CD4-positive, alpha-beta T cell treated with Interleukin-12 subunit alpha and Interleukin-12 subunit beta, for 1 hour (primary cell): ENCODE measurements around the gene SLC49A3.
"Not testable (repeated sequence)": the region's sequence is repeated elsewhere in the genome, so short reads cannot be mapped to it uniquely, and the experiment has no call there.

Source experiments
- DNase-seq: peaks from one replicate; pipeline ENCODE4 v3.0.0-alpha.2; 2020

The SLC49A3 gene

DNA sequence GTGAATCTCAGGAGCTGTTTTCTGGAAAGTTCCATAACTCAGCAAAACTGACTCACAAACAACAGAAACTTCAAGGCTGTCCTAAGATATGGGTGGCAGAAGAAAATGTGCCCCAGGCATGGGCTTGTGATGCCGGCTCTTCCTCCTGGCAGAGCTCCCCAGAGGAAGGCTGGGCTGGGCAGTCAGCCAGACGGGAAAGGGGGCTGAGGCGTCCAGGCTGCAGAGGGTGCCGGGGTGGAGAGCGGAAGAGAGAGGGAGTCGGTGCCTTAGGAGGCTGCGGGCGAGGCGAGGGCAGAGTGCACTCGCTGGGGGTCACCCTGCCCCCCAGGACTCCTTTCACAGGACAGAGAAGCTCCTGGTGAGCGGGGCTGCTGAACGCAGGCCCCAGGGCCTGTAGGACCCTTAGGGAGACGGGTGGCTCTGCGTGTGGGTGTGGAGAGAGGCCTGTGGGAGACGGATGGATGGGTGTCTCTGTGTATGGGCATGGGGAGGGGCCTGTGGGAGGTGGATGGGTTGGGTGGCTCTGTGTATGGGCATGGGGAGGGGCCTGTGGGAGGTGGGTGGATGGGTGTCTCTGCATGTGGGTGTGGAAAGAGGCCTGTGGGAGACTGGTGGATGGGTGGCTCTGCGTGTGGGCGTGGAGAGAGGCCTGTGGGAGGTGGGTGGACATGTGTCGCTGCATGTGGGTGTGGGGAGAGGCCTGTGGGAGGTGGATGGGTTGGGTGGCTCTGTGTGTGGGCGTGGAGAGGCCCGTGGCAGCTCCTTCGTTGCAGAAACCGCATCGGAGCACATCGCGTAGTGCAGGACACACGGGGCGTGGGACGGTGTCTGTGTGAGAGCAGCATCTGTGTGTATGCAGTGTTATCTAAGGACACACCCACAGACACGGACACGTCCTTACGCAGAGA lies 32.6 kb upstream of the SLC49A3 start:
- DNase-seq = no peak

GRCh38 chr4:720111-720860 lies 31.3 kb upstream of the SLC49A3 start:
- no peak for DNase-seq

DNA sequence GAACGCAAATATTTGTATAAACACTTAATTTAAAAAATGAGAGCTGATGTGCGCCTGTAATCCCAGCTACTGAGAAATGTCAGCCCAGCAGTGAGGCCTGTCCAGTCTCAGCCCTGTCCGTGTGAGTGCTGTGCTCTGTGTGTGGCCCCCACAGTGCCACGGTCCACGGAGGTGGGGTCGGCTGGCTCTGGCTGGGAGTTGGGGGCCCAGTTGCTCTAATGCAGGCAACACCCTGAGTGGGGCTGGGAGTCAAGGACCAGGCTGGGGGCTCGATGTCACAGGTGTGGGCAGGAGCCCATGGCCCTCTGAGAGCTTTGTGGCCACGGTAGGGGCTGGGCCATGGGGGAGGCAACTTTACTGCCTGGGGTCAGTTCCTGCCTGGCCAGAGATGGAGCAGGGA lies 29.5 kb upstream of the SLC49A3 start:
- no peak for DNase-seq

DNA sequence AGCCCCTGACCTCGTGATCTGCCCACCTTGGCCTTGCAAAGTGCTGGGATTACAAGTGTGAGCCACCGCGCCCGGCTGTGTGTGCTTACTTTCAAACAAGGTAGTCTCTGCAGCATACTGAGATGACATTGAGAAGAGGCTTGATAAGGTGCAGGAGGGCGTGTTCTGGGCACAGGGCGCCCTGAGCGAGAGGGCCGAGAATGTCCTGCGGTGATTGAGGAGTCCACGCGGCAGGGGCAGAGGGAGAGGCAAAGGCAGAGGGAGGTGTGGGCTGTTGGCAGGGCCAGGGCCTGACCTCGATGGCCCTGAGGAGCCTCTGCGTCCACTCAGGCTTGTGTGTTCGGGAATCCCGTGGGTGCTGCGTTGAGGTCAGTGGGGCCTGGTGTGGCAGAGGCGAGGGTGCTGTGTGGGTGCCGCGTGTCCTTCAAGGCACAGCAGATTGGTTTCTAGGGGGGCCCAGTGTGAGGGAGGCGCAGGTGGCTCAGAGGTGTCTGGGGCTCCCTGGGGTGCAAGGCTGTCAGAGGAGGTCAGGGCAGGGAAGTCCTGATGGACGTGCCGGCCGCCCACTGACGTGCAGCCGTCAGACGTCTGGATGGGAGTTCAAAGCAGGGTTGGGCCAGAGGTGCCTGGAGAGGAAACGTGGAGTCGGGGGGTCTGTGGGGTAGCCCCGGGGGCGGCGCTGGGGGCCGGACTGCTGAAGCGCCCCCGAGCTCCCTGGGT lies 28.8 kb upstream of the SLC49A3 start:
- DNase-seq = no peak

- no peak for DNase-seq
These were observed 25.1 kb upstream of the SLC49A3 start for GRCh38 chr4:714087-714486.

DNA sequence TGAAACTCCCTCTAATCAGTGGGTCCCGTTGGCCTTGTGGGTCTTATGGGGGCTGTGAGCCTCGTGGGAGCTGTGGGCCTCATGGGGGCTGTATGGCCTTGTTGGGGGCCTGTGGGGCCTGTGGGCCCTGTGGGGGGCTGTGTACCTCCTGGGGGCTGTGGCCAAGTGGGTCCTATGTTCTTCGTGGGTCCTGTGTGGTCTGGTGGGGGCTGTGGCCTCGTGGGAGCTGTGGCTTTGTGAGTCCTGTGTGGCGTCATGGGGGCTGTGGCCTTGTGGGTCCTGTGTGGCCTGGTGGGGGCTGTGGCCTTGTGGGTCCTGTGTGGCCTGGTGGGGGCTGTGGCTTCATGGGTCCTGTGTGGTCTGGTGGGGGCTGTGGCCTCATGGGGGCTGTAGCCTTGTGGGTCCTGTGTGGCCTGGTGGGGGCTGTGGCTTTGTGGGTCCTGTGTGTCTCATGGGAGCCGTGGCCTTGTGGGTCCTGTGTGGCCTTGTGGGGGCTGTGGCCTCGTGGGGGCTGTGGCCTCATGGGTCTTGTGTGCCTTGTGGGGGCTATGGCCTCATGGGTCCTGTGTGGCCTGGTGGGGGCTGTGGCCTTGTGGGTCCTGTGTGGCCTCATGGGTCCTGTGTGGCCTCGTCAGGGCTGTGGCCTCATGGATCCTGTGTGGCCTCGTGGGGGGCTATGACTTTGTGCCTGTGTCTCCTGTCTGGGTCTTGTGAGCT lies 24.1 kb upstream of the SLC49A3 start:
- no peak for DNase-seq

- no peak for DNase-seq
These were observed 23.1 kb upstream of the SLC49A3 start for GRCh38 chr4:712093-712492.

GRCh38 chr4:710916-711315 lies 22.0 kb upstream of the SLC49A3 start:
- DNase-seq = no peak

GRCh38 chr4:710116-710515 lies 21.2 kb upstream of the SLC49A3 start:
- DNase-seq = no peak

DNA sequence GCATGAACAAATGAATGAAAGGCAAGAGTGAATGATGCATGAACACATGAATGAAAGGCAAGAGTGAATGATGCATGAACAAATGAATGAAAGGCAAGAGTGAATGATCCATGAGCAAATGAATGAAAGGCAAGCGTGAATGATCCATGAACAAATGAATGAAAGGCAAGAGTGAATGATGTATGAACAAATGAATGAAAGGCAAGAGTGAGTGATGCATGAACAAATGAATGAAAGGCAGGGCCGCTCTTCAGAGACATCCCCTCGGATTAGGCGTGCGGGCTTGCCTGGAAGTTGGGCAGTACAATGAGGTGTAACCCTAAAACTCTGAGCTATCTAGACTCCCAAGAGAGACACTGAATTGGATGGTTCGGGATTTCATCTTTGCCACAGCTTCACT lies 20.4 kb upstream of the SLC49A3 start:
- DNase-seq = no peak

- DNase-seq = no peak
These were observed 19.6 kb upstream of the SLC49A3 start for GRCh38 chr4:708631-708933.

DNA sequence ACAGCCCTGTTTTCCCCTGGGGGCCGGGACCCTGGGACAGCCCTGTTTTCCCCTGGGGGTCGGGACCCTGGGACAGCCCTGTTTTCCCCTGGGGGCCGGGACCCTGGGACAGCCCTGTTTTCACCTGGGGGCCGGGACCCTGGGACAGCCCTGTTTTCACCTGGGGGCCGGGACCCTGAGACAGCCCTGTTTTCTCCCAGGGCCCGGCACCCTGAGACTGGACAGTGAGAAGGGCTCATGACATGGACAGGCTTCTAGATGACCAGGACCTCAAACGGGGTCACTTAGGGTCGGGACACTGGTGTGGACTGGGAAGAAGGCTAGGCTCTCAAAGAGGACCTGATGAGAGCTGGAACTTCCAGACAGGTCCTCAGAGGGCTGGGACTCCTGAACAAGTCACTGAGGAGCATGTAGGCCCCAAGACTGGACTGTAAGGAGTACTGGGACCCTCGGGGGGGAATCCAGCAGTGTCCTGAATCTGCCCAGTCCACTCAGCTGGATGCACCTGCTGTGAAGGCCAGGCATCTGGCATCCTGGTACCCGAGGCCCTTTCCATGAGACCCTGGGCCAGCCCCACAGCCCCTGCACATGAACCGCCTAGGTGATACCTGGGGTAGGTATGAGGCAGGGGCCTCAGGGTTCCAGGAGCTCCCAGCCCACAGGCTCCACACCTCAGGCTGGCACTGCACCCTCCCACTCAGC lies 19.1 kb upstream of the SLC49A3 start:
- DNase-seq = no peak

GRCh38 chr4:706834-707598 lies 18.1 kb upstream of the SLC49A3 start:
- no peak for DNase-seq

GRCh38 chr4:706083-706633 lies 17.2 kb upstream of the SLC49A3 start:
- not testable (repeated sequence) for DNase-seq

DNA sequence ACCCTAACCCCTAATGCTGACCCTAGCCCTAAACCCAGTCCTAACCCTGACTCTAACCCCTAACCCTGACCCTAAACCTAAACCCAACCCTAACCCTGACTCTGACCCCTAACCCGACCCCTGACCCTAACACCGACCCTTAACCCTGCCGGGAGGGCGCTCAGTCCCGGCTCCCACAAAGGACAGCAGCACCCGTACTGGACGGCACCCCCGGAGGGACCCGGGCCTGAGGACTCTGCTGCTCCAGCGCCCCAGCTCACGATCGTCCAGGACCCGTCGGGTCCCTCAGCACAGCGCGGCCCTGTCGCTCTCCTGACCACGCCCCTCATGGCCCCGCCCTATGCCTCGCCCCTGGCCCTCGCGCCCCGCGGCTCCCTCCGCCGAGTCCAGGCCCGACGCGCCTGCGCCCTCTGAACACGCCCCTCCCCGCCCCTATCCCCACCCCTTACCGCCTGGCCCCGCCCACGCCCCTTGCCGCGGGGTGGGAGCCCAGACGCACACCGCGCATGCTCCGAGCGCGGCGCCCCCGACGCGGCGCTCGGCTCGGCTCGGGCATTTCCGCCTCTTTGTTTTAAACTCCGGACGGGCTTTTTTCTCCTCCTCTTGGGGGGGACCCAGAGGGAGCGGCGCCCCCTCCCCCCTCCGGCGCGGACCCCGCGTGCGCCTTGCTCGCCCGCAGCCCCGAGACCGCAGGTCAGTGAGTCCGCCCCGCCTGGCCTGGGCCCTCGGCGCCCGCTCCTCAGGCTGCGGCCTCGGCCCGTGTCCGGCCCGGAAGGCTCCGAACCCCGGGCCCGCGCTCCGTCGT lies 16.5 kb upstream of the SLC49A3 start, which contains the start of gene PCGF3:
Gene PCGF3, plus strand, starts transcription at position 555 of the 805 bp plus-strand sequence. CDS start 27,849 bp downstream, outside the sequence.
- DNase-seq = peak; percentile 96

DNA sequence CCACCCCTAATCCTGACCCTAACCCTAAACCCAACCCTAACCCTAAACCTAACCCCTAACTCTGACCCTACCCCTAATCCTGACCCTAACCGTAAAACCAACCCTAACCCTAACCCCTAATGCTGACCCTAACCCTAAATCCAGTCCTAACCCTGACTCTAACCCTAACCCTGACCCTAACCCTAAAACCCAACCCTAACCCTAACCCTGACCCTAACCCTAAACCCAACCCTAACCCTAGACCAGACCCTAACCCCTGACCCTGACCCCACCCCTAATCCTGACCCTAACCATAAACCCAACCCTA lies 16.0 kb upstream of the SLC49A3 start:
- no peak for DNase-seq

GRCh38 chr4:704198-704891 lies 15.4 kb upstream of the SLC49A3 start:
- no peak for DNase-seq

GRCh38 chr4:703336-704197 lies 14.6 kb upstream of the SLC49A3 start:
- no peak for DNase-seq

GRCh38 chr4:702618-703048 lies 13.7 kb upstream of the SLC49A3 start:
- no peak for DNase-seq
